ENCODE data around the gene LRFN5. TPM values are rescaled to one million over a fixed set of nuclear protein-coding genes. Genes with fewer than 3 reads are reported as not detected.
"Not testable (repeated sequence)": the region's sequence is repeated elsewhere in the genome, so short reads cannot be mapped to it uniquely, and the experiment has no call there.

The LRFN5 gene
- 0.35 TPM for total RNA-seq
- long read RNA-seq = 0 reads

GRCh38 chr14:41606532-41607303 lies at the start of gene LRFN5:
Gene LRFN5 (plus strand): TSS chr14:41606876.
- intact Hi-C loops (cut with DNase I) = no loop called here
- no peak for DNase-seq (ENCODE audit: low spot score)

- no peak for DNase-seq (ENCODE audit: low spot score)
- intact Hi-C loops (cut with DNase I) = no loop called here
Measured at GRCh38 chr14:41558490-41558889, 48.2 kb upstream of the LRFN5 start.

- intact Hi-C loops (cut with DNase I); DNase-seq (ENCODE audit: low spot score): not testable (repeated sequence)
Measured at GRCh38 chr14:41566864-41567263, 39.8 kb upstream of the LRFN5 start.

- intact Hi-C loops (cut with DNase I) = no loop called here
- no peak for DNase-seq (ENCODE audit: low spot score)
Measured at GRCh38 chr14:41568979-41569378, 37.7 kb upstream of the LRFN5 start.

GRCh38 chr14:41570415-41571155 lies 36.1 kb upstream of the LRFN5 start:
- intact Hi-C loops (cut with DNase I) = no loop called here
- DNase-seq (ENCODE audit: low spot score) = no peak

- DNase-seq (ENCODE audit: low spot score) = no peak
- intact Hi-C loops (cut with DNase I) = no loop called here
Measured at GRCh38 chr14:41586237-41586636, 20.4 kb upstream of the LRFN5 start.

GRCh38 chr14:41597647-41598046 lies 9.0 kb upstream of the LRFN5 start:
- intact Hi-C loops (cut with DNase I) = no loop called here
- no peak for DNase-seq (ENCODE audit: low spot score)

GRCh38 chr14:41599805-41600385 lies 6.8 kb upstream of the LRFN5 start:
- DNase-seq (ENCODE audit: low spot score); intact Hi-C loops (cut with DNase I): not testable (repeated sequence)

- DNase-seq (ENCODE audit: low spot score) = no peak
- intact Hi-C loops (cut with DNase I) = no loop called here
Measured at GRCh38 chr14:41604721-41605531, 1.8 kb upstream of the LRFN5 start.

- no peak for DNase-seq (ENCODE audit: low spot score)
- intact Hi-C loops (cut with DNase I) = no loop called here
Measured at GRCh38 chr14:41605550-41606281, 960 bp upstream of the LRFN5 start.

- intact Hi-C loops (cut with DNase I) = no loop called here
- DNase-seq (ENCODE audit: low spot score) = no peak
Measured at GRCh38 chr14:41606282-41606531, 469 bp upstream of the LRFN5 start.

- intact Hi-C loops (cut with DNase I) = no loop called here
- DNase-seq (ENCODE audit: low spot score) = no peak
Measured at GRCh38 chr14:41607304-41607775, 664 bp downstream of the LRFN5 start.

- intact Hi-C loops (cut with DNase I) = no loop called here
- DNase-seq (ENCODE audit: low spot score) = no peak
Measured at GRCh38 chr14:41607966-41608663, 1.4 kb downstream of the LRFN5 start.

GRCh38 chr14:41608681-41609390 lies 2.2 kb downstream of the LRFN5 start:
- intact Hi-C loops (cut with DNase I) = no loop called here
- DNase-seq (ENCODE audit: low spot score) = no peak

GRCh38 chr14:41609704-41610183 lies 3.1 kb downstream of the LRFN5 start:
- intact Hi-C loops (cut with DNase I) = no loop called here
- no peak for DNase-seq (ENCODE audit: low spot score)

GRCh38 chr14:41615011-41615595 lies 8.4 kb downstream of the LRFN5 start:
- no peak for DNase-seq (ENCODE audit: low spot score)
- intact Hi-C loops (cut with DNase I) = no loop called here

- intact Hi-C loops (cut with DNase I) = no loop called here
- no peak for DNase-seq (ENCODE audit: low spot score)
Measured at GRCh38 chr14:41623736-41624135, 17.1 kb downstream of the LRFN5 start.

GRCh38 chr14:41629876-41630275 lies 23.2 kb downstream of the LRFN5 start:
- intact Hi-C loops (cut with DNase I) = no loop called here
- no peak for DNase-seq (ENCODE audit: low spot score)

All from cardiac septum (tissue), 1 donor.